RPMI7951 (cell line): ENCODE data around the gene THBD. TPM values are rescaled to one million over a fixed set of nuclear protein-coding genes. Genes with fewer than 3 reads are reported as not detected.
A peak's percentile ranks its signal among the peaks of the same experiment; 100 is the strongest.

ENCODE experiments used
- DNase-seq: peaks from one replicate; pipeline ENCODE4 v3.0.0-alpha.2; 2012; ENCODE audit warnings: low read depth
- total RNA-seq: library from RNA; depleted of rRNA; stranded (reverse); fragments of >200 nt; shearing (Covaris generic); gene quantifications from 2 replicates; pipeline ENCODE4 v1.2.3, GENCODE V29; 2014; rRNA removed

Gene THBD
- 18.0 and 19.6 TPM in 2 replicates for total RNA-seq

DNA sequence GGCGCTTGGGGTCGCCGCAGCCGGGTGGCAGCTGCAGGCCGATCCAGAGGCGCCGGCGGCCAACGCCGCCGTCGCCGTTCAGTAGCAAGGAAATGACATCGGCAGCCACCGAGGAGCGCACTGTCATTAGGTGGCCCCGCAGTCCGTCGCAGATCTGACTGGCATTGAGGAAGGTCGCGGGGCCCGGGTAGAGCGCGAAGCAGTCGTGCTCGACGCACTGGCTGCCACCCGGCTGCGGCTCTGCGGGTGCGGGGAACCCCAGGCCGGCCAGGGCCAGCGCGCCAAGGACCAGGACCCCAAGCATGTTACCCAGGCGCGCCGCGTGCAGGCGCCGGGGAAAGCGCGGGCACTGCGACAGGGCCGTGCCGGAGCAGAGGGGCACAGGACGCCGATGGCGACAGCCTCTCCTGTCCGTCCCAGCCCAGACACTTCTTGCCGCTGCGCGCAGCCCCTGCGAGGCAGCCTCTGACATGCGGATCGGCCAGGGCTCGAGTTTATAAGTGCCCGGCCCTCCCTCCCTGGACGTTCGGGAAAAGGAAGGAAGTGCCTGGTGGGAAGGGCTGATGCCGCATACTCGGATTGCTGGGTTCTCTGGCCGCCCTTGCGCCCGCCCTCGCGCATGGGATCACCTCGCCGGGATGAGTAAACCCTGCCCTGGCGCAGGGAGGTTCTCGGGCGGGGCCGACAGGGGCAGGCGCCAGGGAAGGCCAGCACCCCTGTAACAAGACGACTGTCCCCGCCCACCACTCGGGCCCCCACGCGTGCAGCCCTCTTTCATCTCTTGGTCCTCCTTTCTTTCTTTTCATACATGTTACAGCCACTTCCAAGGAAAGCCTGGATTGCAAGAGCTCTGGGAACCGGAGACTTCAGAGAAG, at the start of gene THBD:
Gene THBD, minus strand, starts transcription at position 472 of the 875 bp plus-strand sequence. Its CDS starts 168 bp downstream, at position 304.
- peak; percentile 91 for DNase-seq

DNA sequence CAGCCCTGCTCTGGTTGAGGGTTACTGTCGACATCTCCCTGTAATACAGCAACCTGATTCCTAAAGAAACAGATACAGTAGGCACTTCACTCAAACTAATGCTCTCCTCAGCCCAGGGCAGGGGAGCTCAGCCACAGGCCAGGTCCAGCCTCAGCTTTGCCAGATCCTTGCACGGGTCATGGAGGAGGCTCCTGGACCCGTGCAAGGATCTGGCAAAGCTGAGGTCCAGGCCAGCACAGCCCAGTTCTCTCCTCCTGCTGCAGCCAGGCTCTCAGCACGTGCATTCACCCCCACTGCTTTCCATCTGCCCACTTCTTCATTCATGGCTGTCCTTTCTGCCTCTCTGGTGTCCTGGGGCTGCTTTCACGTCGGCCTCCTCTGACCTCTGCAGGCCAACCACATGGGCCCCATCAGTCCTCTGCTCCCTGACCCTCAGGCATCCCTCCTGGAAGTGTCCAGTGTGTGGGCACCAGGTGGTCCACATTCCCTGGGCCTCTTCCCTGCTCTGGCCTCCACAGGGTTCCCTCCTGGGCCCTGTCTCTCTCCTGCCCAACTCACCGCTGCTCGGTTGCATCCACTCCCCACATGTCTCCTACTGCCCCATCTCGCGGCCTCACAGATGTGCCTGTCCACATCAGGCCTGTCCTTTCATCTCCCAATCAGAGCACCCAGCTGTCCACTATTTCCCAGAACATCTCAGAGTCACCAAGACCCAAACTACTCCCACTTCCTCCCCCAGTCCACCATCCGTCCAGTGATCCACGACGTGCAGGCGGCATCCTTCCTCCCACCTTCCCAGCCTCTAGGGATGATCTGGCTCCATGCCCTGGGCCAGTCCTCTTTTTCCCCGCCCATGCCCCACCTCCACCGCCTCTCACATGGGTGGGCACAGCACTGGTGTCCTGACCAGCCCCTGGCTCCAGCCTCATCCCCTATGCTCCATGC, 48.4 kb upstream of the THBD start:
- no peak for DNase-seq

DNA sequence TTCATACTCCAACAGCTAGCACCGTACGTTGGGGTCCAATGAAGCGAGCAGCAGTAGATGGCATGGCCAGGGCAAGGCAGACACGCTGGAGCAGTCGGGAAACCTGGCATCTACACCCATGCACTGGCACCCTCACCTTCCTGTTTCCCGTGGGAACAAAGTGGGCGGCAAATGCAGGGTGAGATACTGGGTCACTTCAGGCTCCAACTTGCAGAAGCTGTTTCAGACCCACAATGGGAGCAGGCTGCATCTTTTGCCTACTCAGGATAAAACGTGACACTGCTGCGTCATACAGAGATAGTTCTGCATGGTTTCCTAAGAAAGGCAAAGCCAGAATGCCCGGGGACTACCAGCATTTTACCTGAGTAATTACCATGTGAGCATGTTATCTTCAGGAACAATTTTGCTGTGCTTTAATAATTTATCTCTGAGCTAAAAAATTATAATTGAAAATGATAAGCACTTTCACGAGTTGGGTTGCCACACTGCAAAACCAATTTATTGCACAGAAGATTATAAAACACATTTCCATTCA, 47.6 kb upstream of the THBD start:
- DNase-seq, result no peak

DNA sequence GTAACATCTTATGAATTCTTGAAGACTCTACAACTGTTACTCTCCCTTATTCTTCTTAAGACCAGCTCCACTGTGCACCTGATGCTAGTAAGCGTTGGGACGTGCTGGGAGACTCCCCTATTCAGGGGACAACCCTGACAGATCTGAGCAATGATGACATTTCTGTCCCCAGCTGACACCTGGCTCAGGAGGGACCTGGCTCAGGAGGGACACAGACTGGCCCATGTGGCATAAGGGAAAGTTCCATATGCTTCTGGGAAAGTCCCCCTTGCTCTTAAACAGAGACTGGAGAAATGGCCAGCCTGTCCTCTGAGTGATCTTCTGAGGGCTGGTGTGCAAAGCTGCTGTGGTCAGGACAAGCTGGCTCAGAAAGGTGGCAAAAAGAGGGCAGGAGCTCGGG, 46.6 kb upstream of the THBD start:
- no peak for DNase-seq

- DNase-seq, result no peak
These were observed 46.0 kb upstream of the THBD start for GRCh38 chr20:23095499-23095898.

GRCh38 chr20:23094927-23095326, 45.5 kb upstream of the THBD start:
- DNase-seq, result no peak

GRCh38 chr20:23094213-23094896, 44.9 kb upstream of the THBD start:
- DNase-seq, result no peak

GRCh38 chr20:23093613-23094012, 44.1 kb upstream of the THBD start:
- no peak for DNase-seq

DNA sequence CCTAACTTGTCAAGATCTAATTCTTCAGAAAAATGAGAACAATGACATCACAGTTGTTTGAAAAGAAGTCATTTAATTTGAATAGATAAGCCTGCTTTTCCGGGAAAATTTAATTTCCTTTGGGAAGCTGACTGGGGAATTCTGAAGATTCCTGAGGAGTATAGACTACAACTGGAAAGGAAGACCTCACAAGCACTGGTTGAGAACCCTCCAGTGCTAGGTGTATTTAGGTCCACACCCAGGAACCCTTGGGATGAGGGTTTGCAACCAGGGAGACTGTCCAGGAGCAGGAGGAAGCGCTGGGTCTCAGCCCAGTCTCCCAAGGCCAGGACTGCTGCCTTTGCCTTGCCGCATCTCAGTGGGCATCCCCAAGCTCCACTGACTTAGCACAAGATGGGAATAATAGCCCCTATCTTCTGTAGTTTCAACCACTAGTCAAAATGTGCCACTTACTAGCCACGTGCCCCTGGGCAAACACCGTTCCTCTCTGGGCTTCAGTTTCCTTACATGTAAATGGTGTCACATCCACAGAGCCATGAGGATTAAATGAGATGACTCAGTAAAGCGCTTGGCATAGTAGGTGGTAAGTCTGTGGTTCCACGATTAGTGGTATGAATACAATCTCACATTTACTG, 43.5 kb upstream of the THBD start:
- DNase-seq, result peak; percentile 35

DNA sequence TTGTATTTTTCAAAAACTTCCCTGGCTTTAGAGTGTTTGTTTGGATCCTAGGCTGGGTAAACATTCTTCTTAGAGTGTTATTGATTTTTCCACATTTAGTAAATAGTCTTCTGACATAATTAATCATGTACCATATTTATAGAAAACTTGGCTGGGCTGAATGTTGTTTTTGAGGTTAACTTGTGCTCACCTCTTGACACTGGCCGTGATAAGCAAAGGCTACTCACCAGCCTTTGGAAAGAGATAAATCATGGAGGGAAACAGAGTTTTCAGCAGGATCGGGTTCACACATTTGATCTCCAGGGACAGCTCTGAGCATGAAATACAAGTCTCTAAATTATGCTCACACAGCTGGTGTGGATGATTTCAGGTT, 42.9 kb upstream of the THBD start:
- no peak for DNase-seq

DNA sequence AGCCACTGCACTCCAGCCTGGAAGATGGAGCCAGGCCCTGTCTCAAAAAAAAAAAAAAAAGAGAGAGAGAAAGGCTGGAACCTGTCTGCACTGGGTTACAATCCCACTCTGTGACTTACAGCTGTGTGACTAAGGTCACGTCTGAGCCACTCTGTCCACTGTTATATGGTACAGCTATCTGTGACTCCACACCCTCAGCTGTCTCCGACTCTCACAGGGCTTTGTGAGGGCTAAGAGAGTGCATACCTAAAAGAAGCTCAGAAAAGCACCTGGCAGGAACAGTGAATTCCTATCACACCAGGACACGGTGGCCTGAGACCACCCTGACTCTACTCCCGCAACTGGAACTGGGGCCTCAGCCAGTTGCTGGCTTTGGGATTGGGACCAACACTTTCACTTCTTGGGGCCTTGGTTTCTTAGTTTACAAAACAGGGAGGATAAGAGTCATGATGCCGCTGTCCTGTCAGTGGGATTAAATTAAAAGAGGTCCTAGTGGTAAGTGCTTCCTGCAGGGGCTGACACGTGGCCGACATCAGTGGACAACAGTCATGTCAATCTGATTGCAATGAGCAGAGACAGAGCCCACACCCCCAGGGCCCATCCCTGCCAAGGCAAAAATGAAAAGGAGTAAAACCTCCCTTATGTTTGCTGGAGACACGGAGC, 42.4 kb upstream of the THBD start:
- DNase-seq, result peak; percentile 20

GRCh38 chr20:23090878-23091277, 41.4 kb upstream of the THBD start:
- no peak for DNase-seq

DNA sequence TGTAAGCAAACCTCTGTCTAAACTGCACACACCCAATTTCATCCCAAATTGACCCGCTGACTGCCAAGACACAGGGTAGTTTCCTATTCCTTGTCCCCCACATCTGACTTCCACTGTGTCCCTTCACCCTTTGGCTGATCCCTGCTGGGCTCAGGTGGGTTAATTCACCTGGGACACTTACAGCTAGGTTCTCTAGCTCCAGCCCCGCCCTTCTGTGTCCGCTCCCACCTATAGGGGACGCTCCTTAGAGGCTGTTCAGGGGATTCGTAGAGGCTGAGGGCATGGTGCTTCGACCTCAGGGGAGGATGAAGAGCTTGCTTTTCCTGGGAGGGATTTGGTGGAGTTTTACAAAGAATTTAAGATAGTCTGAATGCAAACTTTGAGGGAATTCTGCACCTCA, 40.7 kb upstream of the THBD start:
- no peak for DNase-seq

GRCh38 chr20:23088866-23089265, 39.4 kb upstream of the THBD start:
- DNase-seq, result no peak

- no peak for DNase-seq
These were observed 38.2 kb upstream of the THBD start for GRCh38 chr20:23087587-23088251.

- DNase-seq, result no peak
These were observed 37.5 kb upstream of the THBD start for GRCh38 chr20:23086931-23087411.

DNA sequence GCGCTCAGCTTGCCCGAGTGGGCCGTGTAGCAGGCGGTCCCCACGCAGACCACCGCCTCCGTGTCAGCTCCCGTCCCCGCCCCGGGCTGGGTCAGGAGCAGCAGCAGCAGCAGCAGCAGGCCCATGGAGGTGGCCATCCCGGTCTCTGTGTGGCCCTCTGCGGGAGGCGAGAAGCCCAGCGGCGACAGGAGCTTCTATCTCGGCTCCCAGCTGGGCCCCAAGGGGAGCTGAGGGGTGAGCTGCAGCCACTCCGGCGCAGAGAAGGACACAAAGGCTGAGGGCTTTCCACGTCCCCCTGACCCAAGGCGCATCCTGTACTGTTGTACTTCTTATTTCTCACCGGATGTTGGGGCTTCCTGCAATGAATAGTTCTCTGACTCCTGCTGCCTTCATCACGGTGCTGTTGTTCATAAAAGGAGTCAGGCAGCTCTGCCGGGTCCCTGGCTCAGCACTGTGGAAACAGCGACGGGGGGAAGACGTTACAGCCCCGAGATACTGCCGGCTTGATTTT, 36.6 kb upstream of the THBD start, which contains the start of gene CD93:
Gene CD93, minus strand, starts transcription at position 269 of the 511 bp plus-strand sequence. Its CDS starts 132 bp downstream, at position 137.
- no peak for DNase-seq

DNA sequence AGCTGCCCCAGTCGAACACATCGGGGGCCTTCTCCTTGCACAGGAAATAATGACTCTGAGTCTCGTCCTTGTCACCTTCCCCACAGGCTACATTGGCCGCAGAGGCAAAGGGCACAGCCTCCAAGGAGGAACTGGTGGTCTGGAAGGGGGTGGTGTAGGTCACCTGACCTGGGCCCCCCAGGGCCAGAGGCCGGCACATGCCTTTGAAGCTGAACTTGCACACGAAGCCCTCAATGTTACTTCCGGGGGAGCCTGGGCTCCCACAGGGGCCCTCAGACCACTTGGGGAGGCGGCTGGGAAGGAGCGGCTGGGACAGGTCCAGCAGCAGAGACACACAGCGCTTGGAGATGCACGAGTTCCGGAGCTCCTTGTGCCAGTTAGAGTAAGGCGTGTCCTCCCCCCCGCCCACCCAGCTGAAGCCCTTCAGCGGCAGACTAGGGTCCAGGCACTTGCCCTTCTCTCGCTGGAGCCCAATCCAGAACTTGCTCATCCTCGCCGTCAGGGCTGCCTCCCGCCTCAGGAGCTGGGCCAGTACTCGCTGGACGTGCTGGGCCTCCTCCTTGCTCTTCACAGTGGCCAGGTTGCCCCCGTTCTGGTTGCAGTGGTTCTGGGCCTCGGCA, 36.1 kb upstream of the THBD start:
- DNase-seq, result no peak

DNA sequence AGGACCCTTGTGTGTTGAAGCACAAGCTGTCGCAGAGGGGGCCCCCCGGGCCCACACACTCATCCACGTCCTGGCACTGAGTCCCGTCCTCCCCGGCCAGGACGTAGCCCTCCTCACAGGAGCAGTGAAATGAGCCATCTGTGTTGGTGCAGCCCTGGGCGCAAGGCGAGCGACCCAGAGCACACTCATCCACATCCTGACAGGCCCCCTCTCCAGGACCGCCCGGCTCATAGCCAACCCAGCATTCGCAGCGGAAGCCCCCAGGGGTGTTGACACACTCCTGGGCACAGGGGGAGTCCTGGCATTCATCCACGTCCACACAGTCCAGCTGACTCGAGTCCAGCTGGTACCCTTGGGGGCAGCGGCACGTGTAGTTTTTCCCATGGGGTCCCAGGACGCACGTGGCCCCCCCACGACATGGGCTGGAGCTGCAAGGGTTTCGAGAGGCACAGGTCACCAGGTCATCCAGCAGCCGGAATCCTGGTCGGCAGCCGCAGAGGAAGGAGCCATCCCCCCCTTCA, 35.4 kb upstream of the THBD start:
- no peak for DNase-seq
